IMR-90 (cell line): ENCODE results near the gene PPHLN1. TPM values are rescaled to one million over a fixed set of nuclear protein-coding genes. Genes with fewer than 3 reads are reported as not detected.

Experiments
- ATAC-seq: fragments of 200-7000 bp; cut with Tn5 transposase; 2 replicates; pipeline ENCODE4 v1.9.1; 2020; ENCODE audit warnings: low read depth, mild to moderate bottlenecking, moderate library complexity
- BruUV-seq: library from RNA; stranded (reverse); fragments of 400-500 nt; replicated peaks from 2 replicates; lab custom pipeline; 2021; lab: Mats Ljungman, UMichigan
- CTCF ChIA-PET: fragments of 300-600 bp; formaldehyde crosslinking; extraction: SDS; loops from one replicate; lab custom pipeline; 2021; ENCODE audit warnings: antibody characterized with exemption; lab: Yijun Ruan, JAX
- POLR2A ChIA-PET: fragments of 300-600 bp; sonication (Branson Sonifier 250); formaldehyde crosslinking; loops from one replicate; lab custom pipeline; 2022; ENCODE audit warnings: antibody characterized with exemption; ENCODE audit not compliant: unreplicated experiment; lab: Charles Lee
- DNase-seq: peaks from one replicate; pipeline ENCODE4 v3.0.0; 2013
- H2AFZ ChIP-seq: replicated peaks from 2 replicates; pipeline ENCODE3; 2013; ENCODE audit warnings: low read length, mild to moderate bottlenecking; ENCODE audit not compliant: poor library complexity
- H2AK5ac ChIP-seq: 2 replicates; pipeline ENCODE4 v1.6.1; 2013; ENCODE audit warnings: low read depth, low read length, inconsistent platforms
- H2AK9ac ChIP-seq: replicated peaks from 2 replicates; pipeline ENCODE3; 2013; ENCODE audit warnings: mild to moderate bottlenecking, low read depth, low read length, moderate library complexity; ENCODE audit not compliant: poor library complexity
- H2BK120ac ChIP-seq: 2 replicates; pipeline ENCODE4 v1.6.1; 2013; ENCODE audit warnings: low read depth, low read length, inconsistent platforms
- H2BK15ac ChIP-seq: 3 replicates; pipeline ENCODE4 v1.6.1; 2013; ENCODE audit warnings: low read depth, low read length, inconsistent platforms
- H2BK20ac ChIP-seq: 2 replicates; pipeline ENCODE4 v1.6.1; 2013; ENCODE audit warnings: low read depth, mild to moderate bottlenecking, inconsistent platforms, low read length, moderate library complexity
- H2BK5ac ChIP-seq: 2 replicates; pipeline ENCODE4 v1.6.1; 2013; ENCODE audit warnings: mild to moderate bottlenecking, low read depth, low read length, inconsistent platforms; ENCODE audit not compliant: poor library complexity, severe bottlenecking
- H3K14ac ChIP-seq: replicated peaks from 2 replicates; pipeline ENCODE4 v1.6.1; 2013; ENCODE audit warnings: low read depth, low read length, inconsistent platforms
- H3K18ac ChIP-seq: 2 replicates; pipeline ENCODE4 v1.6.1; 2013; ENCODE audit warnings: low read depth, low read length, control low read depth
- H3K23ac ChIP-seq: 2 replicates; pipeline ENCODE4 v1.6.1; 2013; ENCODE audit warnings: low read depth, low read length, inconsistent platforms
- H3K27ac ChIP-seq: 2 replicates; pipeline ENCODE4 v1.5.1; 2013; ENCODE audit warnings: mild to moderate bottlenecking, control low read depth, low read length; ENCODE audit not compliant: insufficient read depth
- H3K27me3 ChIP-seq: 2 replicates; pipeline ENCODE4 v1.6.1; 2013; ENCODE audit warnings: low read length; ENCODE audit not compliant: control insufficient read depth, insufficient read depth
- H3K36me3 ChIP-seq: 2 replicates; pipeline ENCODE4 v1.6.1; 2013; ENCODE audit warnings: low read length, mixed read lengths; ENCODE audit not compliant: control insufficient read depth, insufficient read depth
- H3K4ac ChIP-seq: 2 replicates; pipeline ENCODE4 v1.6.1; 2013; ENCODE audit warnings: low read depth, low read length, inconsistent platforms
- H3K4me1 ChIP-seq: 2 replicates; pipeline ENCODE4 v1.6.1; 2013; ENCODE audit warnings: low read length, mixed read lengths; ENCODE audit not compliant: control insufficient read depth, insufficient read depth
- H3K4me2 ChIP-seq: 2 replicates; pipeline ENCODE4 v1.6.1; 2013; ENCODE audit warnings: low read depth, mild to moderate bottlenecking, control low read depth, low read length, moderate library complexity
- H3K4me3 ChIP-seq: 2 replicates; pipeline ENCODE4 v1.5.1; 2013; ENCODE audit warnings: low read depth, mild to moderate bottlenecking, control low read depth, low read length, moderate library complexity; ENCODE audit not compliant: insufficient read depth
- H3K56ac ChIP-seq: 2 replicates; pipeline ENCODE4 v1.6.1; 2013; ENCODE audit warnings: low read length, inconsistent platforms; ENCODE audit not compliant: insufficient read depth; ENCODE audit errors: extremely low read depth
- H3K79me1 ChIP-seq, 2 experiments: 2 replicates each; pipeline ENCODE4 v1.6.1; 2013; ENCODE audit warnings: low read length in 2 of 2, inconsistent platforms in 1 of 2, low read depth in 1 of 2
- H3K9ac ChIP-seq: 2 replicates; pipeline ENCODE4 v1.6.1; 2013; ENCODE audit warnings: low read depth, low read length, control low read depth
- H3K9me1 ChIP-seq: 2 replicates; pipeline ENCODE4 v1.6.1; 2013; ENCODE audit warnings: low read length, inconsistent platforms; ENCODE audit not compliant: insufficient read depth
- H3K9me3 ChIP-seq: 2 replicates; pipeline ENCODE4 v1.6.1; 2013; ENCODE audit warnings: low read length; ENCODE audit not compliant: control insufficient read depth, insufficient read depth
- H4K20me1 ChIP-seq: 2 replicates; pipeline ENCODE4 v1.6.1; 2013; ENCODE audit warnings: low read length, inconsistent platforms; ENCODE audit not compliant: insufficient read depth
- H4K5ac ChIP-seq: 2 replicates; pipeline ENCODE4 v1.6.1; 2013; ENCODE audit warnings: mild to moderate bottlenecking, low read depth, low read length, control low read depth
- H4K8ac ChIP-seq, 2 experiments: 2 replicates each; pipeline ENCODE4 v1.6.1; 2013; ENCODE audit warnings: low read depth in 2 of 2, low read length in 2 of 2, control low read depth in 1 of 2, inconsistent platforms in 1 of 2
- H4K91ac ChIP-seq: 2 replicates; pipeline ENCODE4 v1.6.1; 2013; ENCODE audit warnings: low read depth, low read length, inconsistent platforms; ENCODE audit not compliant: insufficient read depth
- BHLHE40 ChIP-seq: fragments of 150-350 bp; IDR thresholded peaks from 2 replicates; pipeline ENCODE4 v1.6.1; 2016; ENCODE audit warnings: mild to moderate bottlenecking, low read depth, low read length
- CEBPB ChIP-seq: IDR thresholded peaks from 2 replicates; pipeline ENCODE4 v1.6.1; 2012; ENCODE audit warnings: low read depth, low read length, improper control_type of control experiment
- ELK1 ChIP-seq: fragments of 150-350 bp; IDR thresholded peaks from 2 replicates; pipeline ENCODE4 v1.6.1; 2016; ENCODE audit warnings: low read depth, mild to moderate bottlenecking, low read length, moderate library complexity, borderline replicate concordance
- MAZ ChIP-seq: IDR thresholded peaks from 2 replicates; pipeline ENCODE4 v1.6.1; 2012; ENCODE audit warnings: low read depth, mild to moderate bottlenecking, low read length, improper control_type of control experiment, moderate library complexity, borderline replicate concordance
- MXI1 ChIP-seq: IDR thresholded peaks from 2 replicates; pipeline ENCODE4 v1.6.1; 2012; ENCODE audit warnings: low read depth, mild to moderate bottlenecking, low read length, moderate library complexity, borderline replicate concordance
- POLR2A ChIP-seq: IDR thresholded peaks from 2 replicates; pipeline ENCODE4 v1.6.1; 2012; ENCODE audit warnings: mild to moderate bottlenecking, low read depth, low read length
- RCOR1 ChIP-seq: IDR thresholded peaks from 2 replicates; pipeline ENCODE4 v1.6.1; 2012; ENCODE audit warnings: mild to moderate bottlenecking, low read length, improper control_type of control experiment; ENCODE audit not compliant: insufficient replicate concordance
- SMC3 ChIP-seq: fragments of 150-350 bp; IDR thresholded peaks from 2 replicates; pipeline ENCODE4 v1.6.1; 2016; ENCODE audit warnings: low read depth, mild to moderate bottlenecking, antibody characterized with exemption, low read length, moderate library complexity
- WGBS, 2 experiments: methylation state at CpG; one replicate each; pipeline versions ENCODE4 v1.1.5 to v1.1.7; 2013; ENCODE audit warnings: missing lambda C conversion rate in 2 of 2; ENCODE audit not compliant: insufficient read length in 1 of 2; ENCODE audit errors: extremely low coverage in 2 of 2; 5-methylcytosine and 5-hydroxymethylcytosine counted together
- dilution Hi-C: fragments of 300-500 bp; cut with HindIII; formaldehyde crosslinking; loops from one replicate; pipeline ENCODE4 v1.14.3; 2018; ENCODE audit warnings: low sequenced_read_pairs; ENCODE audit not compliant: unreplicated experiment
- in situ Hi-C: fragments of 300-500 bp; cut with MboI; formaldehyde crosslinking; loops from 3 replicates; pipeline ENCODE4 v1.14.3; 2019; ENCODE audit warnings: low sequenced_read_pairs, inconsistent platforms, mixed read lengths
- intact Hi-C: fragments of 100-400 bp; cut with micrococcal nuclease; formaldehyde crosslinking; loops from 2 replicates; pipeline ENCODE4 v1.10.0; 2022
- polyA plus RNA-seq, 3 experiments: library from polyadenylated mRNA; depleted of rRNA; stranded (reverse); fragments of >200 nt; gene quantifications; 2 replicates each; pipeline ENCODE4 v1.2.3, GENCODE V29; 2012; ENCODE audit warnings: low replicate concordance in 1 of 3
- total RNA-seq: library from RNA; depleted of rRNA; stranded (reverse); fragments of >200 nt; gene quantifications from 2 replicates; pipeline ENCODE4 v1.2.3, GENCODE V29; 2012
- TF ChIP-seq, protein P1 (sequence below): fragments of 150-350 bp; IDR thresholded peaks from 2 replicates; pipeline ENCODE4 v1.6.1; 2017; ENCODE audit warnings: mild to moderate bottlenecking, antibody characterized with exemption, low read length, low read depth

Gene PPHLN1
- total and polyA plus RNA-seq, 2 of the 4 experiments (the other 2 are of a cell fraction) = 50.7 to 54.3 TPM

GRCh38 chr12:42338280-42338679 lies 12.3 kb downstream of the PPHLN1 start:
- CTCF ChIA-PET = no interaction called here
- H2BK5ac ChIP-seq = no peak overlapping the region
- H3K27me3 ChIP-seq = no peaks in the 10 kb centered on the region
- no peak overlapping the region for H3K14ac ChIP-seq
- H3K9me1 ChIP-seq = no peaks in the 10 kb centered on the region; the same call in 1 of the 2 replicates
- H2AFZ ChIP-seq = no peak overlapping the region
- H3K56ac ChIP-seq = no peak overlapping the region
- no peak for TF ChIP-seq SMC3
- no peak for TF ChIP-seq MAZ
- no peak for TF ChIP-seq CEBPB
- TF ChIP-seq, protein P1, sequence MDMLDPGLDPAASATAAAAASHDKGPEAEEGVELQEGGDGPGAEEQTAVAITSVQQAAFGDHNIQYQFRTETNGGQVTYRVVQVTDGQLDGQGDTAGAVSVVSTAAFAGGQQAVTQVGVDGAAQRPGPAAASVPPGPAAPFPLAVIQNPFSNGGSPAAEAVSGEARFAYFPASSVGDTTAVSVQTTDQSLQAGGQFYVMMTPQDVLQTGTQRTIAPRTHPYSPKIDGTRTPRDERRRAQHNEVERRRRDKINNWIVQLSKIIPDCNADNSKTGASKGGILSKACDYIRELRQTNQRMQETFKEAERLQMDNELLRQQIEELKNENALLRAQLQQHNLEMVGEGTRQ = no peak
- TF ChIP-seq BHLHE40 = no peak
- TF ChIP-seq ELK1 = no peak
- no peak for TF ChIP-seq POLR2A
- no peak for TF ChIP-seq RCOR1
- no peak for TF ChIP-seq MXI1
- no peak overlapping the region for H2BK20ac ChIP-seq
- no peak overlapping the region for H3K4ac ChIP-seq
- H4K91ac ChIP-seq = no peak overlapping the region
- no peak overlapping the region for H4K8ac ChIP-seq
- no peak overlapping the region for H2BK120ac ChIP-seq
- POLR2A ChIA-PET = no interaction called here
- intact Hi-C loops = loop anchor here (10.0 kb wide), 2 partner anchors 997 to 1063 kb away; no protein-coding TSS in a partner anchor
- dilution Hi-C loops = no loop called here
- H2BK15ac ChIP-seq = no peak overlapping the region
- H3K4me2 ChIP-seq = no peak overlapping the region
- no TSS peak for BruUV-seq
- H4K5ac ChIP-seq = no peak overlapping the region
- ATAC-seq = no peak
- 95% methylated on average over 2 of the region's 2 CpGs; no CpG with 5 or more reads in 1 of the 2 experiments for WGBS, 2 experiments
- H3K18ac ChIP-seq = no peak overlapping the region
- H3K79me1 ChIP-seq = peaks cover 20 to 24% of the 10 kb centered on the region in 2 experiments; a peak in 3 of 4 replicates
- H3K4me3 ChIP-seq = no peak overlapping the region
- no peak overlapping the region for H2AK5ac ChIP-seq
- H3K9me3 ChIP-seq = no peaks in the 10 kb centered on the region
- in situ Hi-C loops = loop anchor here (25.0 kb wide), 1 partner anchor 949 kb away; no protein-coding TSS in a partner anchor
- H3K36me3 ChIP-seq = peaks cover 7% of the 10 kb centered on the region
- H3K4me1 ChIP-seq = no peaks in the 10 kb centered on the region; the same call in 1 of the 2 replicates
- no peak overlapping the region for H3K23ac ChIP-seq
- no peak overlapping the region for H3K27ac ChIP-seq
- no peak for DNase-seq
- H2AK9ac ChIP-seq = no peak overlapping the region
- H4K20me1 ChIP-seq = peaks cover 8% of the 10 kb centered on the region; the same call in 1 of the 2 replicates
- no peak overlapping the region for H3K9ac ChIP-seq
